GM21737 (cell line): ENCODE results near the gene TMPRSS11D.
A peak's percentile ranks its signal among the peaks of the same experiment; 100 is the strongest.

Experiments
- ATAC-seq: cut with Tn5 transposase; IDR thresholded peaks from one replicate; pipeline ENCODE4 v1.9.1; 2021; ENCODE audit warnings: mild to moderate bottlenecking, moderate library complexity; ENCODE audit not compliant: unreplicated experiment

TMPRSS11D gene

DNA sequence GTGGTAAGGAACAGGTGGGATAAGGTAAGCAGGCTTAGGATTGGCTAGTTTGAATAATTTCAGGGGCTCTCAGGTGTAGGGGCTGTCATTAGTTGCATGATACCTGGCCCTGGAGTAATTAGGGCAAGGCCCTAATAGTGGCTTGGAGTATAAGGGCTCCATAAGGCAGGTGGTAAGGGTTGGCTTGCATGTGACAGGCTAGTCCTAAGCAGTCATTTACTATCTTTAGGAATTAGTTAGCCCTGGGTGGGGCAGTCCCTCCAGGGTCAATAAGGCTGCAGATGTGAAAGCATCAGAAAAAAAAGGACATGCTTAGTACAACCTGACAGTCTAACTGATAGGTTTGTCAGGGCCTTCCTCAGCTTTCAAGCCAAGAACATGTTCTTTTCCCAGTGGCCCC lies 7.8 kb upstream of the TMPRSS11D start:
- ATAC-seq = no peak

DNA sequence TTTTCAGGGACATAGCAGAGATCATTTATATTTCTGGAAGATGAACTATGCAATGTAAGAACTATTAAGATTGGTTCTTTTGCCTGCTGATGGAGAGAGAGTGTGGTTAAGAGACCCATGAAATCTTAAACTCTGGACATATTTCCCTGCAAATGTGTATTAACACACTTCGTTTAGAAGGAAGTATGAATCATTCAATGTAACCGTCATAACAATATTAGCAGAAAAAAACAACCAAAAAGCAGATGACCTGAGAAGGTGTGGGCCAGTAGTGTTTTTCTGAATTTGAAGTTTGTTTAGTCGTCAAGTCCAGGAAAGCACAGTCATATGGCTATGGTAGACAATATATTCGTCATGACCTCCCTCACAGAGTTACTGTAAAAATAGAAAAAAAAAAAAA lies 2.5 kb upstream of the TMPRSS11D start:
- ATAC-seq = no peak

DNA sequence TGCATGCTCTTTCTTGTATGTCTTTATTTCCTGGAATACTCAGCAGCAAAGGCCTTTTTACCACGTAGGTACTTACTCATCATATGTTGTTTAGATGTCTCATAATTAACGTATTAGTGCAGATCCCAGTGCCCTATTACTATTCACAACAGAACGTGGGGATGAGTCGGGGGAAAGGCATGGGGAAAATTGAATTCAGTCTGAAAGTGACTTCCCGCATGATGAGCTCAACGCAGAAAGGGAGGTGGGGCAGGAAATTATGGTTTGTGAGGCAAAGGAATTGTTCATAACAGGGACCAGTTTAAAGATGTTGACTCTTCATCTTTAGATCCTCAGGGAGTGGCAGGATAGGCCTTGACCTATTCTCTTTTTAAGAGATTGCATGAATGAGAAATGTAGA lies 2.0 kb upstream of the TMPRSS11D start:
- no peak for ATAC-seq

DNA sequence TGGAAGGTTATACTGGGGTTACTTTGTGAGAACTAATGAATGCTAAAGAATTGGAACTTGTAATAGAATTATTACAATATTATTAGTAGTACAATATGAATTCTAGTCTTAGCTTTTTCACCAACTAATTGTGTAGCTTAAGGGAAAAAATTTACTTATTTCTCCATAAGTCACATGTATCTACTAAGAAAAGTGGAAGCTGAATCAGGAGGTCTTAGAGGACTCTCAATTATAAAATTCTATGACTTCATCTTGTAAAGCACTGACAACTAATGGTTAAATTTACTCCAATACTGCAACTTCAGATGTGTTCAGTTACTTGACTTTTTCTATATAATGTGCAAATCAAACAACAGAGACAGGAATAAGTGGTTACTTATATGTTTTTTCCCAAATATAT lies 899 bp upstream of the TMPRSS11D start:
- no peak for ATAC-seq

- ATAC-seq = no peak
Measured at GRCh38 chr4:67883458-67883857, 344 bp downstream of the TMPRSS11D start.

GRCh38 chr4:67880866-67881610 lies 2.8 kb downstream of the TMPRSS11D start:
- ATAC-seq = no peak

- ATAC-seq = no peak
Measured at GRCh38 chr4:67879486-67879885, 4.3 kb downstream of the TMPRSS11D start.

GRCh38 chr4:67877086-67877485 lies 6.7 kb downstream of the TMPRSS11D start:
- ATAC-seq = no peak

GRCh38 chr4:67874986-67875385 lies 8.8 kb downstream of the TMPRSS11D start:
- ATAC-seq = no peak

GRCh38 chr4:67873116-67873515 lies 10.7 kb downstream of the TMPRSS11D start:
- ATAC-seq = no peak

- peak; percentile 82 for ATAC-seq
Measured at GRCh38 chr4:67871867-67872266, 11.9 kb downstream of the TMPRSS11D start.

DNA sequence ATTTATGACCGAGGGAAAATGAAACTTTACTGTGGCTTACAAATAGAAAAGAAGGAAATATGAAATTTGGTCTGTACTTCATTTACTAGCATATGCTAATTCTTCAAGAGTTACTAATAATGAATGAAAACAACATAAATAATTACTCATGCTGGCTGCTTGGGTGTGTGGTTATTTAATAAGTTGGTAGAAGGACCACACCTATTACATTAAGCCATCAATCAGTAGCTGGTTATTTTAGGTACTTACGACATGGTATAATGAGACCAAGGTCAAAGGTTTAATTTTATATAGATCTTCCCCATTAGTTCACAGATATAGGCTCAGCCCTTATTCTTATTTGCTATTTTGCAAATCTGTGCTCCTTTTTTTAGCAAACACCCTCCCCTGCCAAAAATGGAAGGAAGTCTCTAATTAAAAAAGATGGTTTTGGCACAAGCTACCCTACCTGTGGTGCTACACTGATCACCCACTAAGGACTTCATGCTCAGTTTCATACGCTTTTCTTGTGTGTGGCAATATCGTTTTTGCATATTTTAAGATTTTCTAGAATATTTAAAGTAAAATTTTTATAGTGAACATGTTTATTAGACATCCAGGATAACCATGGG lies 14.1 kb downstream of the TMPRSS11D start:
- no peak for ATAC-seq

- ATAC-seq = no peak
Measured at GRCh38 chr4:67861513-67861912, 22.3 kb downstream of the TMPRSS11D start.

GRCh38 chr4:67853336-67853735 lies 30.5 kb downstream of the TMPRSS11D start:
- no peak for ATAC-seq

DNA sequence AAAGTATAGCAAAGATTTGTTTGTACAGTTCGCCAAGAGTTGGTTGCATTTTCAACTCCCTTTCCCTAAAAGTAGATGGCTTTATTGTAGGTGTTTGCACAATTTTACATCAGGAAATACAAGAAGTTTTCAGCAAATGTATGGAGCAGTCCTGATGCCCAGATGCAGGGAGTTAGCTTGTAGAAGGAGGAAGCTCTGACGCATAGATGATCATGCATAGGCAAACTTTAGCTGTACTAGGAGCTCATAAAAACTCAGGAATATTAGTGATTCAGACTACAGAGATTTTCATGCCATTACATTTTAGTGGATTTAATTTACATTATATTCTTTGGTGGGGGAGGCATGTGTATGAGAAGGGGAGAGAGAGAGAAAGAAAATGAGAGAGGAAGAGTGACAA lies 62.9 kb downstream of the TMPRSS11D start:
- ATAC-seq = no peak

DNA sequence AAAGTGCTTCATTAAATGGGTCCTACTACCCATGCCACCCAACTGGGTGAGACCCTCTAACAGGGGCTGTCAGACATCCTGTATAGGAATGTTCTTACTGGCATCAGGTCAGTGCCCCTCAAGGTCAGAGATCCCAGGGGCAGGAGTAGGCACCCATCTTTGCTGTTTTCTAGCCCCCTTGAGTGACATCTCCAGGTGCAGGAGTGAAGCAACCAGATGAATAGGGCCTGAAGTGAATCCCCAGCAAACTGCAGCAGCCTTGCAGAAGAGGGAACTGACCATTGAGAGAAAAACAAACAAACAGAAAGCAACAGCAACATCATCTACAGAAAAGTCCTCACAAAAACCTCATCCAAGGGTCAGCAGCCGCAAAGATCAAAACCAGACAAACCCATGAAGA lies 73.8 kb downstream of the TMPRSS11D start:
- ATAC-seq = no peak

DNA sequence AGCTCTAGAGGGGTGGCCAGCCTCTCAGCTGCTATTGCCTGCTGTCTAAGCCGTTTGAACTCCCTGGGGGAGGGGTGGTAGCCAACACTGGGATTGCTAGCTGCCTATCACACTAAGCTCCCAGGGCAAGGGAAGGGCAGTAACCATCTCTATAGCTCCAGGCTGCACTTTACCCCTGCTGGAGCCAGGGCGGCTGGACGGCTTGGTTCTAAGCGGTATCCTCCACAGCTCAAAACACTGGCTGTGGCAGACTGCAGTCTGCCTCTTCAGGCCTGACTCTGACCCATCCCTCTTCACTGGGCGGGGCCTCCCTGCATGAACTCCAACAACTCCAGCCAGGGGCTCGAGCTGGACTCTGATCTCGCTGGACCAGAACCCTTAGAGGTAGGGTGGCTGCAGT lies 74.3 kb downstream of the TMPRSS11D start:
- ATAC-seq = no peak

GRCh38 chr4:67796810-67797209 lies 87.0 kb downstream of the TMPRSS11D start:
- no peak for ATAC-seq

DNA sequence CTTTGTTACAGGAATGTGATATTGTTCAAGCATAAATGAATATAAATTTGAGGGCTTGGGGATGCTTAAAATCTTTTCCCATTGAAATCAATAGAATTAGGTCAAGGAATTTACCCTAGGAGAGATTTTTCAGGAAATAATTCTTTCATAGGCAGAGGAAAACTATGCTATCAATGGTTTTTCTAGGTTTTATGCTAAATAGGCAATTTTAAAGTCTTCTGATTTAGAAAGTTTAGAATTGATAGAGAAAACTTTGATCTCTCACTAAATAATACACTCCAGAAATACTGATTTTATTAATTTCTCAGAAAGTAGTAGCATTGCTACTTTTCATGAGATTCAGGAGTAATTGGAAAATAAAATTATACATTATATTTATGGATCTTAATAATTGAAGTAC lies 93.1 kb downstream of the TMPRSS11D start:
- ATAC-seq = no peak

DNA sequence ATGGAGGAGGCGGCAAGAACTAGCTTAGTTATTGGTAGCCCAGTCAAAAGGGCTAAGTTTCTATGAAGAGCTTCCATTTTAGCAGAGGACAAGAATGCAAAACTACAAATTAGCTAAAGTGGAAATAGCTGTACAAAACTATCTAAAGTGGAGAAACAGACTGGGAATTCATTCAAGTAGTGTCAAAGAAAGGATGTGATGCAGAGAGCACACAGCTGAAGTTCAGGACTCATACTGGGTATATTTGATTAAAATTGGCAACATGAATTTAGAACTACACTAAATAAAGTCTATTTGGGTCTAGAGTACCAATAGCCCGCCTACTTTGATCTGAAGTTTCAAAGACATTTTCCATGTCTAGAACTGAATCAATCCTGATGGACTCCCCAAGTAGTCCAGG lies 96.5 kb downstream of the TMPRSS11D start:
- no peak for ATAC-seq

DNA sequence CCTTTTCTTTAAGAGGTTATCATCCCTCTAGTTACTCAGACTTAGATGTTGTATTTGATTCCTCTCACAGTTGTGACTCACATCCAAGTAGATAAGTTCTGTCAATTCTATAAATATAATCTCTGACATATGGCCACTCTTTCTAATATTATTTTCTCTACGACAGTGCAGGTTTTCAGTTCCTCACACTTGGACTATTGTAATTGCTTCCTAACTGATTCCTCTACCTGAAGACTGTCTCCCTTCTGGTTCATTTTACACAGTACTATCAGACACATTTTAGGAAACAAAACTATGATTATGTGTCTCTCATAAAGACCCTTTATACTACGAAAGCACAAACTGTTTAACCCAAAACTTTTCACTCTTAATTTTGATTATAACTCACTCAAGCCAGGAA lies 98.3 kb downstream of the TMPRSS11D start:
- no peak for ATAC-seq

GRCh38 chr4:67779631-67780030 lies 104.2 kb downstream of the TMPRSS11D start:
- ATAC-seq = no peak

GRCh38 chr4:67776746-67777145 lies 107.1 kb downstream of the TMPRSS11D start:
- no peak for ATAC-seq
